Psoas muscle (tissue), 8 donors: ENCODE data around the gene DDIT4. TPM values are rescaled to one million over a fixed set of nuclear protein-coding genes. Genes with fewer than 3 reads are reported as not detected.
"Not testable (repeated sequence)": the region's sequence is repeated elsewhere in the genome, so short reads cannot be mapped to it uniquely, and the experiment has no call there.

Experiments
- ATAC-seq, 4 donors: fragments of 200-7000 bp; cut with Tn5 transposase; one replicate each; pipeline ENCODE4 v1.9.1; 2020; ENCODE audit warnings: moderate library complexity in 3 of 4, mild to moderate bottlenecking in 2 of 4
- DNase-seq, 2 donors: peaks; one replicate each; pipeline ENCODE4 v3.0.0-alpha.2; 2020
- H3K27ac ChIP-seq: fragments of 200-600 bp; one replicate; pipeline ENCODE4 v1.8.0; 2022
- H3K27me3 ChIP-seq, 3 donors: fragments of 200-600 bp in 1 of 3; one replicate each; pipeline versions ENCODE4 v1.6.1 to v1.8.0; 2013 to 2022; ENCODE audit warnings: low read length in 2 of 3, mild to moderate bottlenecking in 2 of 3, moderate library complexity in 1 of 3; ENCODE audit not compliant: insufficient read depth in 3 of 3
- H3K36me3 ChIP-seq, 2 donors: fragments of 200-600 bp in 1 of 2; one replicate each; pipeline versions ENCODE4 v1.6.1 to v1.8.0; 2013 to 2022; ENCODE audit warnings: low read depth in 1 of 2, mild to moderate bottlenecking in 1 of 2, moderate library complexity in 1 of 2; ENCODE audit not compliant: insufficient read depth in 1 of 2
- H3K4me1 ChIP-seq: fragments of 200-600 bp; one replicate; pipeline ENCODE4 v1.8.0; 2022
- H3K4me3 ChIP-seq: fragments of 200-600 bp; one replicate; pipeline ENCODE4 v1.8.0; 2022; ENCODE audit warnings: mild to moderate bottlenecking
- H3K9me3 ChIP-seq: fragments of 200-600 bp; one replicate; pipeline ENCODE4 v1.8.0; 2022
- WGBS, 3 donors: extraction: QIAGEN DNeasy Blood & Tissue Kit; methylation state at CpG; one replicate each; pipeline versions ENCODE4 v1.1.6 to v1.1.7; 2013; 5-methylcytosine and 5-hydroxymethylcytosine counted together
- intact Hi-C, 2 donors: fragments of 100-400 bp; cut with DNase I; formaldehyde crosslinking; loops; one replicate each; pipeline versions ENCODE4 v1.11.0 to v1.14.2; 2022
- polyA plus RNA-seq, 3 donors: library from polyadenylated mRNA; stranded (reverse); fragments of 200-250 nt; gene quantifications; one replicate each; pipeline ENCODE4 v1.2.3, GENCODE V29; 2013
- total RNA-seq, 4 donors: library from RNA; stranded (reverse); fragmentation: NEBNext Ultra II Directional in 2 of 4; extraction: Animal tissue kit (Norgen Biotek cat#: 25700) in 2 of 4; gene quantifications; one replicate each; pipeline versions ENCODE4 v1.2.1 to v1.2.4, GENCODE V29; 2021 to 2023
- TF ChIP-seq, protein P1 (sequence below): fragments of 200-600 bp; IDR thresholded peaks from one replicate; pipeline ENCODE4 v1.8.0; 2022; ENCODE audit warnings: antibody characterized with exemption
- donor health status: healthy with polysubstance abuse.
- donor health status: DM: no; HTN: no; CAD: no; lungs with moderate emphysema.
- donor health status: Bipolar disorder and iron deficiency.
- donor health status: healthy.
- donor health status: DM: yes; HTN: yes; CAD: no.
- donor health status: DM: no; HTN: no; CAD: no.
- donor health status: DM: no; HTN: no; CAD: no.
- donor health status: DM: yes; HTN: yes; CAD: no.

DDIT4 gene
- total and polyA plus RNA-seq, 7 donors: 16.1 to 744 (median 114) TPM

- 8 to 9% (median 9%) methylated on average over 47 to 55 of the region's 55 CpGs for WGBS, 3 donors
- H3K27ac ChIP-seq: peak overlapping the region; percentile 83
- intact Hi-C loops: no loop called here
- H3K4me3 ChIP-seq: peak overlapping the region; percentile 81
- peak; percentile 95 to 97 (median 96) for ATAC-seq
- H3K36me3 ChIP-seq: no peaks in the 10 kb centered on the region
- TF ChIP-seq, protein P1, sequence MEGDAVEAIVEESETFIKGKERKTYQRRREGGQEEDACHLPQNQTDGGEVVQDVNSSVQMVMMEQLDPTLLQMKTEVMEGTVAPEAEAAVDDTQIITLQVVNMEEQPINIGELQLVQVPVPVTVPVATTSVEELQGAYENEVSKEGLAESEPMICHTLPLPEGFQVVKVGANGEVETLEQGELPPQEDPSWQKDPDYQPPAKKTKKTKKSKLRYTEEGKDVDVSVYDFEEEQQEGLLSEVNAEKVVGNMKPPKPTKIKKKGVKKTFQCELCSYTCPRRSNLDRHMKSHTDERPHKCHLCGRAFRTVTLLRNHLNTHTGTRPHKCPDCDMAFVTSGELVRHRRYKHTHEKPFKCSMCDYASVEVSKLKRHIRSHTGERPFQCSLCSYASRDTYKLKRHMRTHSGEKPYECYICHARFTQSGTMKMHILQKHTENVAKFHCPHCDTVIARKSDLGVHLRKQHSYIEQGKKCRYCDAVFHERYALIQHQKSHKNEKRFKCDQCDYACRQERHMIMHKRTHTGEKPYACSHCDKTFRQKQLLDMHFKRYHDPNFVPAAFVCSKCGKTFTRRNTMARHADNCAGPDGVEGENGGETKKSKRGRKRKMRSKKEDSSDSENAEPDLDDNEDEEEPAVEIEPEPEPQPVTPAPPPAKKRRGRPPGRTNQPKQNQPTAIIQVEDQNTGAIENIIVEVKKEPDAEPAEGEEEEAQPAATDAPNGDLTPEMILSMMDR: no peak
- H3K4me1 ChIP-seq: peaks cover 16% of the 10 kb centered on the region
- peak; percentile 98 for DNase-seq
- H3K9me3 ChIP-seq: no peaks in the 10 kb centered on the region
- H3K27me3 ChIP-seq: no peaks in the 10 kb centered on the region
Observed at GRCh38 chr10:72297805-72298591, 24.3 kb downstream of the DDIT4 start.

DNA sequence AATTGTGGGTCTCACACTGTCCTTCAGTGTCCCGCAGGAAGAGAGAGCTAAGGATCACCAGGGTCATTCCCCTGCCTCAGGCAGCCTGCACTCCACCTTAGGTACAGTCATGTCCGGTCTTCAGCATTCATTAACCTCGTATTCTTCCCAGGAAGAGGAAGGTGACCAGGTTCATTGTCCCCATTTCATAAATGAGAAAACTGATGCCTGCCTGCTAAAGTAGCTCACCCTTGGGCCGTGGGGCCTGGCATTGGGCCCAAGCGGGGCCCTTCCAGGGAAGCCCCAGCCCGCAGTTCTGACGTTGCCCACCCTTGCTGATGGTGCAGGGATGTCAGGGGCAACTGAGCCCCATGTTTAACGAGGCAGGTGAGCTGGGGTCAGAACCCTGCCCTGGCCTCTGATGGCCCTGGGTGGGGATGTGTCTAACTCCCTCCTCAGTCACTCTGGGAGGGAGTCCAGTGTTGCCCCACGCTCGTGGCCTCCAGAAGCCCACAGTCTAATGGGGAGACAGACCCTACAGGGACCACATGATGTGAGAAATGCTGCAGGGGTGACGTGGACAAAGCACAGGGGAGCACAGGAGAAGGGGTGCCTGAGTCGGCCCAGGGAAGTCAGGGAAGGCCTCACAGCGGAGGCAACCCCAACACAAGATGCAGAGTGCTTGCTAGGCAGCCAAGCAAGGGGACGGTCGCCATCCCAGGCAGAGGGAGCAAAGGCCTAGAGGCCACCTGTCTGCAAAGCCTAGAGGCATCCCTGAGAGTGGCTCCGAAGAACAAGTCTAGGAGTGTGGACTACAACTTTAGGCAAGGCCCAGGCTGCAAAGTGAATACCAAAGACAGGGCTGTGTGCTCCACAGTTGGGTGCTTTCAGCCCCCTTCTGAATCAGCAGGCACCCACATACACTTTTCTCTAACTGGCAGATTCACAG lies 25.1 kb downstream of the DDIT4 start:
- Histone ChIP-seq H3K36me3 (no peaks in the 10 kb centered on the region), H3K4me3 (no peak overlapping the region), H3K27me3 (no peaks in the 10 kb centered on the region), H3K9me3 (no peaks in the 10 kb centered on the region), H3K27ac (peak overlapping the region; percentile 83), H3K4me1 (peaks cover 16% of the 10 kb centered on the region)
- WGBS, 3 donors: 86 to 90% (median 87%) methylated on average over 16 of the region's 16 CpGs
- TF ChIP-seq, protein P1: no peak
- DNase-seq: no peak
- ATAC-seq: peak in 1 of 4 donors; percentile 1
- intact Hi-C loops: no loop called here

DNA sequence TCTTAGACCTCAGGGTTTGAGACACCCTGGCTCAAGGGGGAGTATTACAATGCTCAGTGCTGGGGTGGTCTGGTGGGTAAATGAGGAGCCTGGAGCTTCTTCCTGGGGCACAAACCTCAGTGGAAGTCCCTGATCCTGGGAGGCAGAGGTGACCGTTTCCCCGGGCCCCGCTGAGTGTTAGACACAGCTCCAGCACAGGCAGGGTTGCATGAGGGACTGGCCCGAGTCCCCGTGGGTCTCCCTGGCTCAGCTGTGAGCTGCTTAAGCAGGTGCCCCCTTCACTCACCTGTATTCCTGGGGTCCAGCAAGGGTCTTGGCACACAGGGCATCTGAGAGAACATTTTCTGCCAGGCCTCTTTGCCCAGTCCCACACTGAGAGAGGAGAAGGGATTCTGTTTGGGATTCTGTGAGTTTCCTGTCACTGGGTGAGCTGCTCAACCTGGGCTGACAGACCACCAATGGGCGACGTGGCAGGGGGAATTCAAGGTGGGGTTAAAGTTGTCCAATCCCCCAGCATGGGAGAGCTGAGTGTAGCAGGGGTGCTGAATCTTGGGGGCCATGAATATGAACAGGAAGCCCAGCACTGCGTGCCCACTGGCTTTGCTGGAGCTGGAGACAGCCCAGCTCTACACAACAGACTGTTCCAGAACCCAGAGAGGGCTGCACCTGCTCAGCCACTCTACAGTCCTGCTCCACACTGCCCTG lies 29.9 kb downstream of the DDIT4 start:
- no peaks in the 10 kb centered on the region for H3K27me3 ChIP-seq
- no peak overlapping the region for H3K4me3 ChIP-seq
- H3K4me1 ChIP-seq: peaks cover 29% of the 10 kb centered on the region
- H3K36me3 ChIP-seq: no peaks in the 10 kb centered on the region
- no peaks in the 10 kb centered on the region for H3K9me3 ChIP-seq
- 65 to 78% (median 76%) methylated on average over 8 of the region's 8 CpGs for WGBS, 3 donors
- no peak overlapping the region for H3K27ac ChIP-seq
- no peak for ATAC-seq
- TF ChIP-seq, protein P1: no peak
- DNase-seq: no peak
- intact Hi-C loops: no loop called here

DNA sequence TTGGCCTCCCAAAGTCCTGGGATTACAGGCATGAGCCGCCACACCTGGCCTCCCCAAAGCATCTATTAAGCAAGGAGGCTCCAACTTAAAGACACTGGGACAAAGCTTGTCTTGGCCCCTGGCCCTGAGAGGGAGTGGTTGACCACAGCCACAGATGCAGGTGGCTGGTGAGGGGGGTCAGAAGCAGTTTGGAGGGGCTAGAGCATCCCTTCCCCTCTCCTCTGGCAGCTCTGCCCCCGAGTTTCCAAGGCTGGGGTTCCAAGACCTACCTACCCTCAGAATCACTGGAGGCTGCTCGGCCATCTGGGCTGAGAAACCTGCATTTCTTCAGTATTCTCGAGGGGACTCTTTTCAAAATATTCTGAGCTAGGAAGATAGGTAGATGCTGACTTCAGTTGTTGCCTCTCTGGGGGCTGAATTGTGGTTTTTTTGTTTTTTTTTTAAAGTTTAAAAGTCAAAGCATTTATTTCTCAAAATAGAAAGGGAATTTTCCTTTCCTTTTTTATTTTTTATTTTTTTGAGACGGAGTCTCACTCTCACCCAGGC lies 32.6 kb downstream of the DDIT4 start:
- no peak for ATAC-seq
- Histone ChIP-seq H3K27ac (peak overlapping the region; percentile 91), H3K9me3 (no peaks in the 10 kb centered on the region), H3K4me3 (no peak overlapping the region), H3K4me1 (peaks cover 54% of the 10 kb centered on the region), H3K27me3 (no peaks in the 10 kb centered on the region), H3K36me3 (no peaks in the 10 kb centered on the region)
- no peak for DNase-seq
- intact Hi-C loops: no loop called here
- TF ChIP-seq, protein P1: no peak
- WGBS, 3 donors: 64 to 77% (median 68%) methylated on average over 5 of the region's 5 CpGs

DNA sequence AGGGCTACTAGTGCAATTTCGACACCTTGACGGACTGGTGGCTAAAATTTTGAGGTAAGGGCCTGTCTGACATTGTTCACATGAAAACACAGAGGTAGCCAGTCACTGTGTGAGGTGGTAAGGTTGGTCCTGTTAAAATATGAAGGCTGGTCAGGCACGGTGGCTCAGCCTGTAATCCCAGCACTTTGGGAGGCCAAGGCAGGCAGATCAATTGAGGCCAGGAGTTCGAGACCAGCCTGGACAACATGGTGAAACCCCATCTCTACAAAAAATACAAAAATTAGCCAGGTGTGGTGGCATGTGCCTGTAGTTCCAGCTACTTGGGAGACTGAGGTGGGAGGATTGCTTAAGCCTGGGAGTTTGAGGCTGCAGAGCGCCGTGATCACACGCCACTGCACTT lies 34.0 kb downstream of the DDIT4 start:
- not testable (repeated sequence) for DNase-seq
- peaks cover 58% of the 10 kb centered on the region for H3K4me1 ChIP-seq

More for the DNA sequence above, 34.0 kb downstream of the DDIT4 start:
- ATAC-seq, H3K36me3 ChIP-seq, intact Hi-C loops, H3K27me3 ChIP-seq, H3K9me3 ChIP-seq, H3K4me3 ChIP-seq: not testable (repeated sequence)
- H3K27ac ChIP-seq: peak overlapping the region; percentile 91
- WGBS, 3 donors: 86 to 92% (median 86%) methylated on average over 7 of the region's 7 CpGs
